ENCODE data around the gene CORO1C. TPM values are rescaled to one million over a fixed set of nuclear protein-coding genes. Genes with fewer than 3 reads are reported as not detected.

Gene CORO1C
- polyA plus RNA-seq, 1 of the 3 experiments (the other 2 are of a cell fraction), result 150 TPM

DNA sequence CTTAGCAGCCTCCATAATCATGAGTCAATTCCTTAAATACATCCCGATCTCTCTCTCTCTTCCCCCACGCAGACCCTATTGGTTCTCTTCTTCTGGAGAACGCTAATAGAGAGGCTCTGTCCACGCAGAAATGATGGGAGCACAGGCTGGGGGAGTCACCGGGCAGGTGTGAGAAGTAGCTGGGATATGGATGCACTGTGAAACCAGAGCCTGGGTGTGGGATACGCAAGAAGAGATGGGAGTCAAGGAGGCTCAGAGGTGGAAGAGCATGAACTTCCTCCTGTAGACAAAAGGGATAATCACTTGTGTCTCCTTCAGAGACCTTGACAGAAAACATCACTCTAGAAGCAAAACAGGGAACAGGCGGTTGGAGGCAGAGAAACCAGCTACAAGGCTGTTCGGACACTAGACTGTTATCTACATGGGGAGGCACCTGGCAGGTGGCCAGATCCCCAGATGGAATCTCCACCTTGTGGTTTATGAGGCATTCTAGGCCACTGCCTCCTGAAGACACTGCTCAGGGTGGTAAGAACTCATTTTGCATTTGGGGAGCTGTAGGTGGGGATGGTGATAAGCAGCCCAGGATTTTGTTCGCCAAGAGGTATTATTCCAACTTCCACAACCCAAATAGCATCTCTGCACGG lies 90.4 kb downstream of the CORO1C start (continued):
- TF ChIP-seq USF1 (IDR thresholded peaks at IDR 0.05; ENCODE audit: borderline replicate concordance, low read depth) (no peak), SMC3 (IDR thresholded peaks at IDR 0.05; ENCODE audit: low read depth, low read length) (no peak), TEAD4 (IDR thresholded peaks at IDR 0.05; ENCODE audit: borderline replicate concordance, insufficient read depth) (no peak), FOSL2 (IDR thresholded peaks at IDR 0.05; ENCODE audit: borderline replicate concordance, low read depth) (no peak)
- TF ChIP-seq, protein P1, sequence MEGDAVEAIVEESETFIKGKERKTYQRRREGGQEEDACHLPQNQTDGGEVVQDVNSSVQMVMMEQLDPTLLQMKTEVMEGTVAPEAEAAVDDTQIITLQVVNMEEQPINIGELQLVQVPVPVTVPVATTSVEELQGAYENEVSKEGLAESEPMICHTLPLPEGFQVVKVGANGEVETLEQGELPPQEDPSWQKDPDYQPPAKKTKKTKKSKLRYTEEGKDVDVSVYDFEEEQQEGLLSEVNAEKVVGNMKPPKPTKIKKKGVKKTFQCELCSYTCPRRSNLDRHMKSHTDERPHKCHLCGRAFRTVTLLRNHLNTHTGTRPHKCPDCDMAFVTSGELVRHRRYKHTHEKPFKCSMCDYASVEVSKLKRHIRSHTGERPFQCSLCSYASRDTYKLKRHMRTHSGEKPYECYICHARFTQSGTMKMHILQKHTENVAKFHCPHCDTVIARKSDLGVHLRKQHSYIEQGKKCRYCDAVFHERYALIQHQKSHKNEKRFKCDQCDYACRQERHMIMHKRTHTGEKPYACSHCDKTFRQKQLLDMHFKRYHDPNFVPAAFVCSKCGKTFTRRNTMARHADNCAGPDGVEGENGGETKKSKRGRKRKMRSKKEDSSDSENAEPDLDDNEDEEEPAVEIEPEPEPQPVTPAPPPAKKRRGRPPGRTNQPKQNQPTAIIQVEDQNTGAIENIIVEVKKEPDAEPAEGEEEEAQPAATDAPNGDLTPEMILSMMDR (IDR thresholded peaks at IDR 0.05), result no peak
- TF ChIP-seq, protein P2, sequence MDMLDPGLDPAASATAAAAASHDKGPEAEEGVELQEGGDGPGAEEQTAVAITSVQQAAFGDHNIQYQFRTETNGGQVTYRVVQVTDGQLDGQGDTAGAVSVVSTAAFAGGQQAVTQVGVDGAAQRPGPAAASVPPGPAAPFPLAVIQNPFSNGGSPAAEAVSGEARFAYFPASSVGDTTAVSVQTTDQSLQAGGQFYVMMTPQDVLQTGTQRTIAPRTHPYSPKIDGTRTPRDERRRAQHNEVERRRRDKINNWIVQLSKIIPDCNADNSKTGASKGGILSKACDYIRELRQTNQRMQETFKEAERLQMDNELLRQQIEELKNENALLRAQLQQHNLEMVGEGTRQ (IDR thresholded peaks at IDR 0.05; ENCODE audit: borderline replicate concordance, low read depth, low read length), result no peak

DNA sequence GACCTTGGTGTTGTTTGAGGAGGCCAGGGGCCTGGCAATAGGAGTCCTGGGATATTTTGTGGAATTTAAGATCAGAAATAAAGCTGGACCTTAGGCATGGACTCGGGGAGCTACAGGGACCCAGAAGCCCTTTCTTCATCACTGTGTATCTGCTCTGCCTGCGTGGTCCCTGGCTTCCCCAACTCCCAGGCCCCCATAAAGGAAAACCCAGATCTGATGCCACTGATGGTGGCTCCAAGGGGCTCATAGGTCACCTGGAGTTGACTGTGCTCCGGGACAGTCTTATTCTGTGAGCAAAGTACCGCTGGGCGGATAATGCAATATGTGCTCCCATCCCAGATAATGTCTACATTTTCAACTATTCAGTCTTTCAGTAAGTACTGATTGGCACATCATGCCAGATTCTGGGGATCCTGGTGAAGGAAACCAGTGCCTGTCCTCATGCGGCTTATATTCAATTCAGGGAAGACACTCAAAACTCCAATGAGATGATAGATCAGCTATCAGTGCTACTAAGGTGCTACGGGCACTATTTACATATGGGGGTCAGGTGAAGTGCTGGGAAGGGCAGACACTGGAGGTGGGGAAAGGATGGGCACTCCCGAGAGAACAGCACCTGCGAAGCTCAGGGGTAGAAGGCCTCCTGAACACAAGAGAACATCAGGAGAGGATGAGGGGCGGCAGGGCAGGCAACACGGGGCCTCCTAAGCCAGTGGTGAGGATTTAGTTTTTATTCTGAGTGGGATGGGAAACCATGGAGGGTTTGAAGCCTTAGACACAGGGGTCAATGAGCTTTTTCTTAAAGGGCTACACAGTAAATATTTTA lies 92.1 kb downstream of the CORO1C start:
- no peaks in the 10 kb centered on the region for H3K9me3 ChIP-seq
- no peaks in the 10 kb centered on the region for H3K79me2 ChIP-seq (ENCODE audit: insufficient read depth)
- no peak overlapping the region for H3K27ac ChIP-seq (ENCODE audit: low read depth in 2 of 2, low read length in 1 of 2)
- peaks cover 64% of the 10 kb centered on the region for H3F3A ChIP-seq (replicated peaks; ENCODE audit: insufficient read depth)
- 97% methylated on average over 11 of the region's 11 CpGs for WGBS (ENCODE audit: low lambda C conversion rate)
- H3K4me2 ChIP-seq, result no peak overlapping the region
- H4K20me1 ChIP-seq (ENCODE audit: insufficient read depth), result no peaks in the 10 kb centered on the region
- H3K9ac ChIP-seq, result no peak overlapping the region
- CTCF ChIA-PET, result interaction anchor here (0.6 to 6.3 kb wide), 9 partner anchors 12 to 311 kb away, joined by 3 to 36 read pairs (median 3); no protein-coding TSS in a partner anchor
- H2AFZ ChIP-seq (ENCODE audit: low read depth), result no peak overlapping the region
- H3K27me3 ChIP-seq (ENCODE audit: insufficient read depth), result no peaks in the 10 kb centered on the region
- TF ChIP-seq TCF12 (IDR thresholded peaks at IDR 0.05), result no peak
- TF ChIP-seq POLR2AphosphoS5 (IDR thresholded peaks at IDR 0.05; ENCODE audit: low read depth, low read length), result peak; percentile 32; the same call in 1 of the 2 replicates
- no peak for DNase-seq
- peaks cover 0 to 15% of the 10 kb centered on the region in 2 experiments for H3K36me3 ChIP-seq (replicated peaks in 1 of 2; ENCODE audit: control insufficient read depth in 1 of 2, insufficient read depth in 2 of 2, low read length in 1 of 2)
- H3K9me2 ChIP-seq, result no peaks in the 10 kb centered on the region
- POLR2A ChIA-PET, result no interaction called here
- H3K4me3 ChIP-seq (ENCODE audit: low read depth in 2 of 2, low read length in 1 of 2), result no peak overlapping the region
- H3K4me1 ChIP-seq (ENCODE audit: control insufficient read depth in 1 of 2, insufficient read depth in 2 of 2, low read depth in 1 of 2, low read length in 1 of 2), result peaks cover 23 to 24% of the 10 kb centered on the region in 2 experiments; a peak in 3 of 4 replicates
